HEK293T (cell line): ENCODE results near the gene C1orf56.

ENCODE experiments used
- ARNT ChIP-seq: fragments of 450-650 bp; IDR thresholded peaks from 2 replicates; pipeline ENCODE4 v1.6.1; 2017; ENCODE audit warnings: mild to moderate bottlenecking
- BHLHE40 ChIP-seq: fragments of 450-650 bp; IDR thresholded peaks from 2 replicates; pipeline ENCODE4 v1.6.1; 2016; ENCODE audit warnings: mild to moderate bottlenecking, moderate library complexity, borderline replicate concordance
- CTBP1 ChIP-seq: fragments of 450-650 bp; IDR thresholded peaks from 2 replicates; pipeline ENCODE4 v1.6.1; 2016; ENCODE audit warnings: borderline replicate concordance
- ELF4 ChIP-seq: fragments of 450-650 bp; IDR thresholded peaks from 2 replicates; pipeline ENCODE4 v1.6.1; 2017; ENCODE audit warnings: antibody characterized with exemption
- FOXA1 ChIP-seq: fragments of 450-650 bp; IDR thresholded peaks from 2 replicates; pipeline ENCODE4 v1.6.1; 2016; ENCODE audit warnings: mild to moderate bottlenecking
- FOXK2 ChIP-seq: fragments of 450-650 bp; IDR thresholded peaks from 2 replicates; pipeline ENCODE4 v1.6.1; 2016; ENCODE audit warnings: mild to moderate bottlenecking
- FOXM1 ChIP-seq: fragments of 450-650 bp; IDR thresholded peaks from 2 replicates; pipeline ENCODE4 v1.6.1; 2017; ENCODE audit warnings: mild to moderate bottlenecking, borderline replicate concordance
- L3MBTL2 ChIP-seq: fragments of 450-650 bp; conservative IDR thresholded peaks from 2 replicates; pipeline ENCODE4 v1.6.1; 2016; ENCODE audit warnings: mild to moderate bottlenecking
- NFRKB ChIP-seq: fragments of 450-650 bp; IDR thresholded peaks from 2 replicates; pipeline ENCODE4 v1.6.1; 2016; ENCODE audit warnings: mild to moderate bottlenecking, moderate library complexity
- SP1 ChIP-seq: fragments of 450-650 bp; IDR thresholded peaks from 2 replicates; pipeline ENCODE4 v1.6.1; 2017
- SUZ12 ChIP-seq: fragments of 450-650 bp; IDR thresholded peaks from 2 replicates; pipeline ENCODE4 v1.6.1; 2016; ENCODE audit warnings: mild to moderate bottlenecking
- TARDBP ChIP-seq: fragments of 450-650 bp; IDR thresholded peaks from 2 replicates; pipeline ENCODE4 v1.6.1; 2016
- TF ChIP-seq, protein P1 (sequence below): fragments of 450-650 bp; IDR thresholded peaks from 2 replicates; pipeline ENCODE4 v1.6.1; 2016

GRCh38 chr1:151098126-151098525, 50.6 kb downstream of the C1orf56 start:
- TF ChIP-seq L3MBTL2 (no peak), BHLHE40 (no peak), NFRKB (no peak), ELF4 (no peak), ARNT (no peak), SUZ12 (no peak), TARDBP (no peak), FOXA1 (no peak), SP1 (no peak), FOXM1 (no peak), CTBP1 (no peak), FOXK2 (no peak)
- TF ChIP-seq, protein P1, sequence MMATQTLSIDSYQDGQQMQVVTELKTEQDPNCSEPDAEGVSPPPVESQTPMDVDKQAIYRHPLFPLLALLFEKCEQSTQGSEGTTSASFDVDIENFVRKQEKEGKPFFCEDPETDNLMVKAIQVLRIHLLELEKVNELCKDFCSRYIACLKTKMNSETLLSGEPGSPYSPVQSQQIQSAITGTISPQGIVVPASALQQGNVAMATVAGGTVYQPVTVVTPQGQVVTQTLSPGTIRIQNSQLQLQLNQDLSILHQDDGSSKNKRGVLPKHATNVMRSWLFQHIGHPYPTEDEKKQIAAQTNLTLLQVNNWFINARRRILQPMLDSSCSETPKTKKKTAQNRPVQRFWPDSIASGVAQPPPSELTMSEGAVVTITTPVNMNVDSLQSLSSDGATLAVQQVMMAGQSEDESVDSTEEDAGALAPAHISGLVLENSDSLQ = no peak
